Panc1 (cell line): ENCODE measurements around the gene LASP1. TPM values are rescaled to one million over a fixed set of nuclear protein-coding genes. Genes with fewer than 3 reads are reported as not detected.

Experiments
- ATAC-seq: fragments of 200-7000 bp; cut with Tn5 transposase; 2 replicates; pipeline ENCODE4 v1.9.1; 2020; ENCODE audit warnings: mild to moderate bottlenecking, moderate library complexity
- BruUV-seq: library from RNA; stranded (reverse); fragments of 400-500 nt; replicated peaks from 2 replicates; lab custom pipeline; 2021; lab: Mats Ljungman, UMichigan
- CTCF ChIA-PET: fragments of 300-600 bp; sonication (Branson Sonifier 250); formaldehyde crosslinking; loops from one replicate; lab custom pipeline; 2022; ENCODE audit warnings: antibody characterized with exemption; lab: Charles Lee
- POLR2A ChIA-PET: fragments of 300-600 bp; sonication (Branson Sonifier 250); formaldehyde crosslinking; loops from one replicate; lab custom pipeline; 2022; ENCODE audit warnings: antibody characterized with exemption; lab: Charles Lee
- DNase-seq: peaks from one replicate; pipeline ENCODE4 v3.0.0-alpha.2; 2010; ENCODE audit warnings: low read depth, low spot score
- H3K27ac ChIP-seq: 2 replicates; pipeline ENCODE4 v1.5.1; 2011; ENCODE audit warnings: mild to moderate bottlenecking, low read length, inconsistent platforms
- H3K27me3 ChIP-seq: fragments of 200-500 bp; sonication (Bioruptor generic); 2 replicates; pipeline ENCODE4 v1.6.0; 2014; ENCODE audit warnings: low read length, inconsistent platforms; ENCODE audit not compliant: control insufficient read depth, insufficient read depth
- H3K36me3 ChIP-seq: fragments of 200-500 bp; sonication (Bioruptor generic); 2 replicates; pipeline ENCODE4 v1.5.1; 2014; ENCODE audit warnings: inconsistent platforms, mild to moderate bottlenecking, low read length, moderate library complexity; ENCODE audit not compliant: control insufficient read depth, insufficient read depth
- H3K4me1 ChIP-seq: 2 replicates; pipeline ENCODE4 v1.5.1; 2011; ENCODE audit warnings: inconsistent platforms, mild to moderate bottlenecking, low read length, moderate library complexity; ENCODE audit not compliant: control insufficient read depth, insufficient read depth
- H3K4me3 ChIP-seq, 2 experiments: 2 replicates each; pipeline ENCODE4 v1.5.1; 2011 to 2012; ENCODE audit warnings: low read depth in 2 of 2, low read length in 2 of 2, mild to moderate bottlenecking in 2 of 2, inconsistent platforms in 1 of 2, moderate library complexity in 1 of 2
- H3K9me3 ChIP-seq: fragments of 200-500 bp; sonication (Bioruptor generic); 2 replicates; pipeline ENCODE4 v1.5.1; 2014; ENCODE audit warnings: low read depth, mild to moderate bottlenecking, inconsistent platforms, low read length, moderate library complexity; ENCODE audit not compliant: control insufficient read depth, insufficient read depth
- CTCF ChIP-seq: fragments of 450-650 bp; IDR thresholded peaks from 2 replicates; pipeline ENCODE4 v1.5.1; 2017; ENCODE audit warnings: mild to moderate bottlenecking
- POLR2AphosphoS5 ChIP-seq: IDR thresholded peaks from 2 replicates; pipeline ENCODE4 v1.6.1; 2012; ENCODE audit warnings: mild to moderate bottlenecking, low read depth, low read length, moderate library complexity
- REST ChIP-seq, 2 experiments: IDR thresholded peaks; 2 replicates each; pipeline ENCODE4 v1.6.1; 2011 to 2012; ENCODE audit warnings: low read depth in 2 of 2, control low read depth in 1 of 2, low read length in 1 of 2, mild to moderate bottlenecking in 1 of 2, moderate library complexity in 1 of 2; ENCODE audit not compliant: insufficient read depth in 1 of 2
- SIN3A ChIP-seq: IDR thresholded peaks from 2 replicates; pipeline ENCODE4 v1.6.1; 2012; ENCODE audit warnings: low read depth, mild to moderate bottlenecking, low read length, moderate library complexity, borderline replicate concordance; ENCODE audit not compliant: insufficient read depth
- TCF7L2 ChIP-seq: IDR thresholded peaks from 2 replicates; pipeline ENCODE4 v1.6.1; 2011; ENCODE audit warnings: mild to moderate bottlenecking, low read depth, low read length, inconsistent platforms
- in situ Hi-C: cut with HindIII; loops from 2 replicates; pipeline ENCODE4 v1.10.0; 2016; ENCODE audit warnings: low sequenced_read_pairs, low pct_unique_long_range_greater_than_20kb
- intact Hi-C: fragments of 100-400 bp; cut with micrococcal nuclease; formaldehyde crosslinking; loops from one replicate; pipeline ENCODE4 v1.10.0; 2022; ENCODE audit not compliant: unreplicated experiment
- total RNA-seq: library from RNA; stranded (reverse); gene quantifications from one replicate; pipeline ENCODE4 v1.2.1, GENCODE V29; 2021; ENCODE audit not compliant: unreplicated experiment

The LASP1 gene
- total RNA-seq, 1 experiment from 2014 or later: 112 TPM

- TF ChIP-seq REST (IDR thresholded peaks at IDR 0.05; ENCODE audit: insufficient read depth in 1 of 2, low read depth in 2 of 2, low read length in 1 of 2): no peak
Measured at GRCh38 chr17:38883592-38884526, 14.0 kb downstream of the LASP1 start (continued).

- no TSS peak for BruUV-seq
- H3K27ac ChIP-seq: no peak overlapping the region
- no peak overlapping the region for H3K4me3 ChIP-seq
- no peaks in the 10 kb centered on the region for H3K27me3 ChIP-seq
- DNase-seq (no peak), ATAC-seq (no peak)
- POLR2A ChIA-PET: no interaction called here
- H3K36me3 ChIP-seq: no peaks in the 10 kb centered on the region
- H3K9me3 ChIP-seq: no peaks in the 10 kb centered on the region
- H3K4me1 ChIP-seq: peaks cover 26% of the 10 kb centered on the region
- in situ Hi-C loops (no loop called here), intact Hi-C loops (no loop called here)
- CTCF ChIA-PET: no interaction called here
- TF ChIP-seq SIN3A: no peak
- TF ChIP-seq CTCF: no peak
- TF ChIP-seq REST (IDR thresholded peaks at IDR 0.05; ENCODE audit: insufficient read depth in 1 of 2, low read depth in 2 of 2, low read length in 1 of 2): no peak
- TF ChIP-seq TCF7L2: no peak
- TF ChIP-seq POLR2AphosphoS5: no peak
Measured at GRCh38 chr17:38885044-38885727, 15.3 kb downstream of the LASP1 start.
